RWPE1 (cell line): ENCODE data around the gene TMEM222.
"Not testable (repeated sequence)": the region's sequence is repeated elsewhere in the genome, so short reads cannot be mapped to it uniquely, and the experiment has no call there.

Experiments used
- CTCF ChIA-PET: fragments of 350-600 bp; sonication (Branson Sonifier 250); formaldehyde crosslinking; extraction: SDS; loops from one replicate; lab custom pipeline; 2021; lab: Yijun Ruan, JAX
- POLR2A ChIA-PET: fragments of 400-600 bp; formaldehyde crosslinking; extraction: SDS; loops from one replicate; lab custom pipeline; 2020; ENCODE audit warnings: antibody characterized with exemption; ENCODE audit not compliant: low non-redundant PET; lab: Yijun Ruan, JAX
- DNase-seq: peaks from one replicate; pipeline ENCODE4 v3.0.0; 2012; ENCODE audit warnings: low spot score
- H3K27ac ChIP-seq: fragments of 450-650 bp; 2 replicates; pipeline ENCODE4 v1.5.1; 2017
- TF ChIP-seq, protein P1 (sequence below): fragments of 450-650 bp; conservative IDR thresholded peaks from 2 replicates; pipeline ENCODE4 v1.5.1; 2017; ENCODE audit warnings: low read depth, mild to moderate bottlenecking

TMEM222 gene

DNA sequence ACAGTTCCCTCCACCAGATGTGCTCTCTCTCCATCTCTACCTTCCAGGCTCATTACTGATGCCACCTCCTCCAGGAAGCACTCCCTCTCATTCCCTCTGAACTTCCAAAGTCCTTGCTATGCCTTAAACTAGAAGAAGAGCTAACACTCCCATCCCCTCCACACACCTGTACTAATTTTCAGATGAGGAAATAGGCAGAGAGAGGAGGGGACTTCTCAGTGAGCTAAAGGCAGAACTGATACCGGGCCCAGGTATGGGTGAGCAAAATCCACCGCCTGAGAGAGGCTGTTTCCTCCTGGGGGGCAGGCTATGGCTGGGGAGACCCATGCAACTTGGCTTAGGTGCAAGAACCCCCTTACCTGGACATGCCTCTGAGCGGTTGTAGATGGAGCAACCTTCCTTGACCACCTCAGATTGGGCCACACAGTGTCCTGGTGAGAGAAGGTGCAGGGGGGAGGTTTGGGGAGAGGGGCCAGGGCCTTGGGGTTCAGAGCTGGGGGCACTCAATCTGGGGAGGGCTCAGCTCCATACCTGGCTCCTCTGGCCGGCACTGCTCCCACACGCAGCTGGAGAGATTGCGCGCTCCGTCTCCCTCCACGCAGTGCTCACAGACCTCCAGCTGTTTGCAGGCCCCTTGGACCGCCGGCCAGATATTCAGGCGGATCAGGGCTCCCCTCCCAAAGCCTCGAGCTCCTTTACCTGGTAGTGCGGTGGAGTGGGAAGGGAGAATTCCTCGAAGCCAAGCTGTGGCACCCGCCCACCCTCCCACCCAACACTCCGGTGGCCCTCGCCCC lies 60.2 kb downstream of the TMEM222 start:
- no peak for DNase-seq
- POLR2A ChIA-PET: interaction anchor here (1.1 to 1.3 kb wide), 2 partner anchors 17 to 82 kb away, joined by 4 to 5 read pairs; no protein-coding TSS in a partner anchor
- CTCF ChIA-PET: interaction anchor here (0.8 to 2.7 kb wide), 4 partner anchors 14 to 225 kb away, joined by 3 to 15 read pairs (median 8); no protein-coding TSS in a partner anchor

DNA sequence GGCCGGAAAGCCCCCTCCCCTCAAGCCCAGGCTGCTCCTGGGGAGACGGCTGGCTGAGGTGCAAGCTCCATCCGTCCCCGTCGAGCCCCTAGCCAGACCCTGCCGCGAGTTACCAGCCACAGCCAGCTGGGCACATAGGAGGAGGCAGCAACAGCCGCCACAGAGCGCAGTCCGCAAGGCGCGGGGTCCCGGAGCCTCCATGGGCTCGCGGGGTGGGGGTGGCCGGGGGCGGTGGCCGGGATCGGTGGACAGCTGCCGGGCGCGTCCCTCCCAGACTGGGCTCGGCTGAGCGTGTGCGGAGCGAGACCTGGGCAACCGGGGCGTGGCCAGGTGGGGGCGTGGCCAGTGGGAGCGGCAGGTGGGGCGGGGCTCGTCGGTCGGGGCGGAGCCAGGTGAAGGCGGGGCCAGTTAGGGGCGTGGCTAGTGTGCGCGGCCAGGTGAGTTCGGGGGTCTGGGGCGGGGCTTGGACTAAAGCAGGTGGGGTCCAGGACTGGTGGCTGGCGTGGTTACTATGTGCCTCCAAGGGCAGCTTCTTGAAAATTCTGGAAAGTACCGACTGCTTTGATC lies 61.2 kb downstream of the TMEM222 start, which contains the start of gene CD164L2:
Gene CD164L2 (minus strand): TSS at position 295 of the 567 bp plus-strand sequence. CDS start 94 bp downstream, at position 201.
- peak within 1 kb of the TSS; percentile 27 for H3K27ac ChIP-seq
- ChIA-PET CTCF (interaction anchor here (0.6 to 2.7 kb wide), 5 partner anchors 13 to 340 kb away, joined by 3 to 15 read pairs (median 6); no protein-coding TSS in a partner anchor), POLR2A (interaction anchor here (1.1 to 1.3 kb wide), 2 partner anchors 18 to 83 kb away, joined by 4 to 5 read pairs; no protein-coding TSS in a partner anchor)
- TF ChIP-seq, protein P1, sequence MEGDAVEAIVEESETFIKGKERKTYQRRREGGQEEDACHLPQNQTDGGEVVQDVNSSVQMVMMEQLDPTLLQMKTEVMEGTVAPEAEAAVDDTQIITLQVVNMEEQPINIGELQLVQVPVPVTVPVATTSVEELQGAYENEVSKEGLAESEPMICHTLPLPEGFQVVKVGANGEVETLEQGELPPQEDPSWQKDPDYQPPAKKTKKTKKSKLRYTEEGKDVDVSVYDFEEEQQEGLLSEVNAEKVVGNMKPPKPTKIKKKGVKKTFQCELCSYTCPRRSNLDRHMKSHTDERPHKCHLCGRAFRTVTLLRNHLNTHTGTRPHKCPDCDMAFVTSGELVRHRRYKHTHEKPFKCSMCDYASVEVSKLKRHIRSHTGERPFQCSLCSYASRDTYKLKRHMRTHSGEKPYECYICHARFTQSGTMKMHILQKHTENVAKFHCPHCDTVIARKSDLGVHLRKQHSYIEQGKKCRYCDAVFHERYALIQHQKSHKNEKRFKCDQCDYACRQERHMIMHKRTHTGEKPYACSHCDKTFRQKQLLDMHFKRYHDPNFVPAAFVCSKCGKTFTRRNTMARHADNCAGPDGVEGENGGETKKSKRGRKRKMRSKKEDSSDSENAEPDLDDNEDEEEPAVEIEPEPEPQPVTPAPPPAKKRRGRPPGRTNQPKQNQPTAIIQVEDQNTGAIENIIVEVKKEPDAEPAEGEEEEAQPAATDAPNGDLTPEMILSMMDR: no peak
- DNase-seq: peak; percentile 90

More for the DNA sequence above, 60.2 kb downstream of the TMEM222 start:
- no peak overlapping the region for H3K27ac ChIP-seq
- TF ChIP-seq, protein P1: no peak

DNA sequence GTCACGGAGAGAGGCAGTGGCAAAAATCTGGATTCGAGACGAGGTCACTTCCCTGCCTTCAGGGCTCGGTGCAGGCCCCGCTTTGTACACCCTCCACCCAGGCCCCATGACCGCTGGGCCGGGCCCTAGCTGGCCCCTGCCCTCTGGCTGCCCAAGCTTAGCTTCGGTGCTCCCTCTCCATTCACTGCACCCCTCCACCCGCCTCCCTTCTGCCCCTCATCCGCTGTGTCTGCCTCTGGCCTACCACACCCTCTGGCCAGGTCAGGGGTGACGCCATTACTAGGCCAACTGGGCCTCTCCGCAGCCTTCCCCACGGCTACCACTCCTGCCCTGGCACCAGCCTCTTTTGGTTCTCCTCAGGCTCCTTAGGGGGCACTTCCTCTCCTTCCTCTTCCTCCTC lies 61.7 kb downstream of the TMEM222 start:
- peak overlapping the region; percentile 27 for H3K27ac ChIP-seq
- TF ChIP-seq, protein P1: no peak
- CTCF ChIA-PET: interaction anchor here (2.7 kb wide), 1 partner anchor 83 kb away, joined by 12 read pairs; no protein-coding TSS in a partner anchor
- no peak for DNase-seq
- POLR2A ChIA-PET: interaction anchor here (1.3 kb wide), 1 partner anchor 83 kb away, joined by 4 read pairs; no protein-coding TSS in a partner anchor

DNA sequence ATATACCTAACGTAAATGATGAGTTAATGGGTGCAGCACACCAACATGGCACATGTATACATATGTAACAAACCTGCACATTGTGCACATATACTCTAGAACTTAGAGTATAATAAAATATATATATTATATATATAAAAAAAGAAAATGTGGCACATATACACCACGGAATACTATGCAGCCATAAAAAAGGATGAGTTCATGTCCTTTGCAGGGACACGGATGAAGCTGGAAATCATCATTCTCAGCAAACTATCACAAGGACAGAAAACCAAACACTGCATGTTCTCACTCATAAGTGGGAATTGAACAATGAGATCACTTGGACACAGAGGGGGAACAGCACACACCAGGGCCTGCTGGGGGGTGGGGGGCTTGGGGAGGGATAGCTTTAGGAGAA lies 62.8 kb downstream of the TMEM222 start:
- CTCF ChIA-PET: interaction anchor here (0.6 kb wide), 1 partner anchor 248 kb away, joined by 3 read pairs; no protein-coding TSS in a partner anchor
- POLR2A ChIA-PET, DNase-seq, H3K27ac ChIP-seq: not testable (repeated sequence)
